Stimulated activated memory B cell treated with anti-CD40 and anti-IgM and Interleukin-4, amounts not matched to agents 10 μg/mL and 1 μg/mL and 100 μg/mL, for 72 hours (primary cell): ENCODE measurements around the gene INPP5A.

Source experiments
- ATAC-seq: fragments of 150-1000 bp; cut with Tn5 transposase; 2 replicates; pipeline ENCODE4 v1.10.0; 2021
- H3K27ac Mint-ChIP-seq: one replicate; pipeline ENCODE4 v1.8.0; 2022; ENCODE audit warnings: mild to moderate bottlenecking, mixed read lengths
- H3K27me3 Mint-ChIP-seq: one replicate; pipeline ENCODE4 v1.8.0; 2022; ENCODE audit warnings: mixed read lengths
- H3K36me3 Mint-ChIP-seq: one replicate; pipeline ENCODE4 v1.8.0; 2022; ENCODE audit warnings: mixed read lengths
- H3K4me1 Mint-ChIP-seq: one replicate; pipeline ENCODE4 v1.8.0; 2022; ENCODE audit warnings: mixed read lengths
- H3K4me3 Mint-ChIP-seq: one replicate; pipeline ENCODE4 v1.8.0; 2022; ENCODE audit warnings: mild to moderate bottlenecking, moderate library complexity, mixed read lengths
- H3K9me3 Mint-ChIP-seq: one replicate; pipeline ENCODE4 v1.8.0; 2022; ENCODE audit warnings: mixed read lengths

The INPP5A gene

DNA sequence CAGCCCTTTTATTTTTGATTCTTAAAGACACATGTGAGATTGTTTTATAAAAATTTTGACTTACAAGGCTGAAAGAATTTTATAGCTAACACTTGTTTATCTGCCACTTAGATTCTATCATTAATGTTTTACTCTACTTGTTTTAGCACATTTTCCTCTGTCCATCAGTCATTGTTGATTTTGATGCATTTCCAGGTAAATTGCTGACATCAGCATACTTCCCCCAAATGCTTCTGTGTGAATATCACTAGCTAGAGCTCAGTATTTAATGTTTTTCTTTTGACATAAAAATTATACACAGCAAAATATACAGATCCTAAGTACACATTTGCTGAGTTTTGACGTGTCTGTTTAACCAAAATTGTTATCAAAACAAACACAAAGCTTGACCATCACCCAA is 43.0 kb downstream of the INPP5A start:
- H3K4me3 Mint-ChIP-seq, result no peak overlapping the region
- no peaks in the 10 kb centered on the region for H3K27me3 Mint-ChIP-seq
- peak overlapping the region; percentile 75 for H3K27ac Mint-ChIP-seq
- ATAC-seq, result no peak
- H3K4me1 Mint-ChIP-seq, result peaks cover 75% of the 10 kb centered on the region
- peaks cover 23% of the 10 kb centered on the region for H3K36me3 Mint-ChIP-seq
- peaks cover 6% of the 10 kb centered on the region for H3K9me3 Mint-ChIP-seq

- no peak for ATAC-seq
- H3K4me3 Mint-ChIP-seq, result no peak overlapping the region
- H3K36me3 Mint-ChIP-seq, result peaks cover 34% of the 10 kb centered on the region
- no peak overlapping the region for H3K27ac Mint-ChIP-seq
- peaks cover 75% of the 10 kb centered on the region for H3K4me1 Mint-ChIP-seq
- peaks cover 6% of the 10 kb centered on the region for H3K9me3 Mint-ChIP-seq
- no peaks in the 10 kb centered on the region for H3K27me3 Mint-ChIP-seq
These were observed 44.5 kb downstream of the INPP5A start for GRCh38 chr10:132582137-132582536.

DNA sequence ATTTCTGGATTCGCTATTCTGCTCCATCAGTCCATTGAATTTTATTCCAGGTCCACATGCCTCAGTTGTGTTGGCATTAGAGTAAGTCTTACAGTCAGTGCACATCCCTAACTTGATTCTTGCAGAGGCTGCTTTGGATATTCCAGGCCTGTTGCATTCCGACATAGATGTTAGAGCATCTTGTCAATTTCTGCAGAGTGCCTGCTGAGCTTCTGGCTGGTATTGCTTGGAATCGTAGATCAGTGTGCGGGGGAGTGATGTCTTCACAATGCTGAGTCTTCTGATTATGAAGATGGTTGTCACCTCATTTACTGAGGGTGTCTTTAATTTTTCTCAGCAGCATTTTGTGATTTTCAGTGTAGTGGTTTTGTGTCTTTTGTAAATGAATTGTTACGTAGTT is 45.2 kb downstream of the INPP5A start:
- no peak for ATAC-seq
- Mint-ChIP-seq H3K4me3 (no peak overlapping the region), H3K9me3 (peaks cover 6% of the 10 kb centered on the region), H3K36me3 (peaks cover 35% of the 10 kb centered on the region), H3K27ac (no peak overlapping the region), H3K4me1 (peaks cover 75% of the 10 kb centered on the region), H3K27me3 (no peaks in the 10 kb centered on the region)

DNA sequence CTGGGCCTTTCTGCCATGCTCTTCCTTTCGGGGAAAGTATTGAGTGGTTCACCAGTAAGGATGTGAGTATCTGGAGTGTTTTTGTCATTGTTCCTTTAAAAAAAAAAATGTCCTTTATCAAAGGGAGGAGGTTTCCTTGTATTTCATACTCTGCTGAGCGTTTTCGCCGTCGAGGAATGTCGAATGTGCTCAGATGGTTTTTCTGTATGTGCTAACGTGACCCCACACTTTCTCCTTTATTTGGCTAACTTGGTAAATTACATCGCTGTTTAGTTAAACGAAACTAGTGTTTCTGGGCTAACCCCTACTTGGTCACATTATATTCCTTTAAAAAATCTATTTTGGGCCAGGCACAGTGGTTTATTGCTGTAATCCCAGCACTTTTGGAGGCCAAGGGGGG is 45.9 kb downstream of the INPP5A start:
- peaks cover 75% of the 10 kb centered on the region for H3K4me1 Mint-ChIP-seq
- no peak for ATAC-seq
- no peak overlapping the region for H3K27ac Mint-ChIP-seq
- H3K4me3 Mint-ChIP-seq, result no peak overlapping the region
- no peaks in the 10 kb centered on the region for H3K27me3 Mint-ChIP-seq
- H3K9me3 Mint-ChIP-seq, result peaks cover 6% of the 10 kb centered on the region
- peaks cover 35% of the 10 kb centered on the region for H3K36me3 Mint-ChIP-seq

DNA sequence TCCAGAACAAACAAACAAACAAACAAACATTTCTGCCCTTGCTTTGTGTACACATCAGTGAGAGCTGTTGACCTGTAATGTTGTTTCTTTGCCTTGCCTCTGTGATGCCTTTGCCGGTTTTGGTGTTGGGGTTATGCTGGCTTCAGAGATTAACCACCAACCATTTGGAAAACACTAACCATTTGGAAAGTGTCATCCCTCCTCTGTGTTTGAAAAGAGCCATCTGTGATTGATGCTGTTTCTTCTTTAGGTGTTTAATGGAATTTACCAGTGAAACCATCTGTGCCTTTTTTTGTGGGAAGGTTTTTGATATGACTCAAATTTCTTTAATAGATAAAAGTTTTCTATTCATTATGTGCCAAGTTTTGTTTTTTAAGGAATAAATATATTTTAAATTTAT is 46.5 kb downstream of the INPP5A start:
- Mint-ChIP-seq H3K36me3 (peaks cover 35% of the 10 kb centered on the region), H3K9me3 (peaks cover 6% of the 10 kb centered on the region), H3K27me3 (no peaks in the 10 kb centered on the region), H3K4me1 (peaks cover 75% of the 10 kb centered on the region), H3K4me3 (no peak overlapping the region), H3K27ac (no peak overlapping the region)
- ATAC-seq, result no peak

GRCh38 chr10:132585732-132586722 is 48.4 kb downstream of the INPP5A start:
- Mint-ChIP-seq H3K27me3 (no peaks in the 10 kb centered on the region), H3K4me1 (peaks cover 75% of the 10 kb centered on the region), H3K36me3 (peaks cover 41% of the 10 kb centered on the region), H3K4me3 (peak overlapping the region; percentile 9), H3K27ac (peak overlapping the region; percentile 72), H3K9me3 (peaks cover 3% of the 10 kb centered on the region)
- peak; percentile 29 for ATAC-seq

DNA sequence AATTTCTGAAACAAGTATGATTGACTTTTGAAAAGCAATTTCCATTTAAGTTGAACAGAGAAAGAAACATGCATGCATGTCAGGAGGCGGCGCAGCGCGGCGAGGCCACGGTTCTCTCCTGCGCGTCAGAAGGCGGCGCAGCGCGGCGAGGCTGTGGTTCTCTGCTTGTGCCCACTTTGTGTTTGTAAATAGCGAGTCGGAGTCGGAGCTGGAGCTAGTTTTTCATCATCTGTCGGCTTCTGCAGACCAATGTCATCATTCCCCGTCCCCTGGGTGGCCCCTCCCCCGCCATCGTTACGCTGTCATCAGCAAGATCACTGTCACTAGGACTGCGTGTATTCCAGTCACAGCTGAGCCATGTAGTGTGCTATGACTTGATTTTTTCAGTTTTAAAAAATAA is 49.2 kb downstream of the INPP5A start:
- Mint-ChIP-seq H3K27ac (peak overlapping the region; percentile 72), H3K36me3 (peaks cover 34% of the 10 kb centered on the region), H3K27me3 (no peaks in the 10 kb centered on the region), H3K4me3 (no peak overlapping the region), H3K9me3 (no peaks in the 10 kb centered on the region), H3K4me1 (peaks cover 75% of the 10 kb centered on the region)
- no peak for ATAC-seq

DNA sequence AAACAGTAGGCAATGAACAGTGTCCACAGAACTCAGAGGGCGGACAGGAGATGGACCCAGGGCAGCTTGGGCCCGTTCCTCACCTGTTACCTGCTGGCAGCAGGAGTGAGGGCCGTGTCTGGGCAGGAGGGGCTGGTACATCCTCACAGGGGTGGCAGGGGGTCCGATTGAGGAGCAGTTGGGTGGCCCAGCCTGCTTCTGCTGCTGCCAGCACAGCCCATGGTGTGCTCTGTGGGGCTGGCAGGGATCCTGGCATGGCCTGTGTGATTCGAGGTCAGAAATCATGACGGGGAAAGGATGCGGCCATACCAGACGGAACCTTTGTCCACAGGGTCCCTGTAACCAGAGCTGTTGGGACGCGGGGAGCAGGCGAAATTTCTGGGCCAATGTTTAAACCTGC is 49.6 kb downstream of the INPP5A start:
- H3K36me3 Mint-ChIP-seq, result peaks cover 31% of the 10 kb centered on the region
- H3K27me3 Mint-ChIP-seq, result no peaks in the 10 kb centered on the region
- no peak for ATAC-seq
- peaks cover 77% of the 10 kb centered on the region for H3K4me1 Mint-ChIP-seq
- H3K4me3 Mint-ChIP-seq, result no peak overlapping the region
- peak overlapping the region; percentile 72 for H3K27ac Mint-ChIP-seq
- H3K9me3 Mint-ChIP-seq, result no peaks in the 10 kb centered on the region

GRCh38 chr10:132588301-132589013 is 50.9 kb downstream of the INPP5A start:
- H3K4me3 Mint-ChIP-seq, result peak overlapping the region; percentile 60
- peak; percentile 86 for ATAC-seq
- no peaks in the 10 kb centered on the region for H3K9me3 Mint-ChIP-seq
- peak overlapping the region; percentile 90 for H3K27ac Mint-ChIP-seq
- H3K4me1 Mint-ChIP-seq, result peaks cover 79% of the 10 kb centered on the region
- H3K27me3 Mint-ChIP-seq, result no peaks in the 10 kb centered on the region
- H3K36me3 Mint-ChIP-seq, result peaks cover 23% of the 10 kb centered on the region

DNA sequence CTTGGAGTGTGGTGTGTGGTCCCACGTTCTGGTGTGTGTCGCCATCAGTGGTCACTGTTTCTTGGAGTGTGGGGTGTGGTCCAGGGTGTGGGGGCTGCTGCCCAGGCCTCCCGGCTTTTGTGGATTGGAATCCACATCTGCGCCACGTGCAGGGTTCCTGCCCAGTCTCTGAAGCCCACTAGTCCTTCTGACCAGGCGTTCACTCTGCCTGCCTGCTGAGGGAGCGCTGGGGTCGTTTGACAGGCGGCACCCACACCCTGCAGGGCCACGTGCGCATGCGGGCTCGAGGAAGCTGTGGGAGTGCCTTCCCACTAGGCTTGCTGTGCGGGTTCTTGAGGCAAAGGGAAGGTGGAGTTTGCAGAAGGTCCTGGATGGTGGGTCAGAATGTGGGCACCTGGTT is 51.4 kb downstream of the INPP5A start:
- Mint-ChIP-seq H3K27me3 (no peaks in the 10 kb centered on the region), H3K36me3 (peaks cover 23% of the 10 kb centered on the region), H3K4me3 (peak overlapping the region; percentile 60), H3K9me3 (no peaks in the 10 kb centered on the region), H3K4me1 (peaks cover 85% of the 10 kb centered on the region), H3K27ac (peak overlapping the region; percentile 90)
- no peak for ATAC-seq

GRCh38 chr10:132589681-132590080 is 52.1 kb downstream of the INPP5A start:
- Mint-ChIP-seq H3K36me3 (peaks cover 23% of the 10 kb centered on the region), H3K9me3 (no peaks in the 10 kb centered on the region), H3K27ac (peak overlapping the region; percentile 90), H3K4me1 (peaks cover 92% of the 10 kb centered on the region), H3K27me3 (no peaks in the 10 kb centered on the region), H3K4me3 (no peak overlapping the region)
- ATAC-seq, result no peak

DNA sequence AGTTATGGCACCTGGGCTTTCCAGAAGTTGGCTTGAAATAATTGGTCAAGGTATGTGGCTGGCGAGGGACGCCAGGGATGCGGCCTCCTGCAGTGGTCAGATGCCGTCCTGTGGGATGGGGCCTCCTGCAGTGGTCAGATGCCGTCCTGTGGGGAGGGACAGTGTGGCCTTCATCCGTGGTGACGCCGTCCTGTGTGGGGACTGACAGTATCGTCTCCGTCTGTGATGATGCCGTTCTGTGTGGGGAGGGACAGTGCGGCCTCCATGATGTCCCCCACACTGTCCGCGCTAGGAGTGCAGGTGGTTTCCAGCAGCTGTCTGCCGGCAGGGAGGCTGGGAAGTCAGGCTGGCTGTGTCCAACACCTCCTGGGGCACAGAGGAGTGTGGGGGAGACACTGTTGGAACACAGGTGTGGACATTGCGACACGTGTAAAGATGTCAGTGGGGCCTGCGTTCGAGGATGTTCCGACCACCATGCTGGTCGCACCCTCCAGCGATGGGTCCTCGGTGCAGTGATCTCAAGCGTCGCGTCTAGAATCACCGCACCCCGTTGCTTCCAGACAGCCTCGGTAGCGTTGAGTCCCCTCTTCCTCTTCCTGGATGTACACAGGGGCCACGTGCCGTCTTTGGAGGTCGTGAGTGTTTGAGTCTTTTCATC is 52.6 kb downstream of the INPP5A start:
- Mint-ChIP-seq H3K4me1 (peaks cover 97% of the 10 kb centered on the region), H3K36me3 (peaks cover 23% of the 10 kb centered on the region), H3K27ac (peak overlapping the region; percentile 90), H3K9me3 (no peaks in the 10 kb centered on the region), H3K4me3 (no peak overlapping the region), H3K27me3 (no peaks in the 10 kb centered on the region)
- no peak for ATAC-seq

- no peaks in the 10 kb centered on the region for H3K9me3 Mint-ChIP-seq
- peaks cover 97% of the 10 kb centered on the region for H3K4me1 Mint-ChIP-seq
- peak overlapping the region; percentile 90 for H3K27ac Mint-ChIP-seq
- no peaks in the 10 kb centered on the region for H3K27me3 Mint-ChIP-seq
- no peak for ATAC-seq
- no peak overlapping the region for H3K4me3 Mint-ChIP-seq
- H3K36me3 Mint-ChIP-seq, result peaks cover 23% of the 10 kb centered on the region
These were observed 53.1 kb downstream of the INPP5A start for GRCh38 chr10:132590752-132591121.

DNA sequence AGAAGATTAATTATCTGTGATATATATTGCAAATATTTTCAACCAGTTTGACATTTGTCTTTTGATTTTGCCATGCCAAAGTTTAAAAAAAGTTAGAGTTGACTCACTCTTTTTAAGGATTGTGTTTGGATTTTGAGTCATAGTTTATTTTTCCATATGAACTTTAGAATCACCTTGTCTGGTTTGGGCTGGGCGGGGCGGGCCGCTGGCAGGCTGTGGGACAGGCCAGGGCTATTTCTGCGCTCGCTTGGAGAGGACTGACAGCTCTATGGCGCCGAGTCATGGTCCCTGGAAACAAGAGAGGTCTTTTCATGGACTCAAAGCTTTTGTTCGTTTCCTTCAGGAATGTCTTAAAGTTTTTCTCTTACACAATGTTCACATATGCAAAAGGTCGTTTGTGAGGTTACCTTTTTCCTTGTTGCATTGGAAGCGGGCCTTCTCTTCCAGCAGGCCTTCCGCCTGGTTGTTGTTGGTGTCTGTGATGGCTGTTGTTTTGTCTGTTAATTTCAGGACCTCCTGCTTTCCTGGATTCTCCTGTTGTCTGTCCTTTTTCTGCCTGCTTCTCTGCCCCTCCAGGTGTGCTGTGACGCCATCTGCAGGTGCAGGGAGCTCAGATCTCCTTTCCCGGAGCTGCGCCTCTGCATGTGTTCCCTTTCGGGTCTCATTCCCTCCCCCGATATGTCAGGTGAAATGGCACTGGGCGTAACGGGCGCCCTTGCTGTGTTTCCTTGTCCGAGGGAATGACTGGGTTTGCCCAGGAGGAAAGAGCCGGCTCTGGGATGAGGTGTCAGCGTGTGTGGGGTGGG is 53.8 kb downstream of the INPP5A start:
- H3K36me3 Mint-ChIP-seq, result peaks cover 20% of the 10 kb centered on the region
- H3K27ac Mint-ChIP-seq, result peak overlapping the region; percentile 90
- ATAC-seq, result no peak
- H3K4me3 Mint-ChIP-seq, result no peak overlapping the region
- no peaks in the 10 kb centered on the region for H3K9me3 Mint-ChIP-seq
- H3K27me3 Mint-ChIP-seq, result no peaks in the 10 kb centered on the region
- peaks cover 97% of the 10 kb centered on the region for H3K4me1 Mint-ChIP-seq
